Uterus (tissue), 2 donors: ENCODE results near the gene NHLH2.

Experiments
- POLR2A ChIP-seq, 2 donors: fragments of 450-650 bp; IDR thresholded peaks; one replicate each; pipeline ENCODE4 v1.6.1; 2016; ENCODE audit warnings: antibody characterized with exemption in 2 of 2, mild to moderate bottlenecking in 1 of 2, moderate library complexity in 1 of 2
- TF ChIP-seq, protein P1 (sequence below), 4 experiments: fragments of 200-600 bp in 2 of 4; fragments of 450-650 bp in 2 of 4; sonication (generic) in 2 of 4; IDR thresholded peaks; one replicate each; pipeline ENCODE4 v1.5.1; 2016 to 2019; ENCODE audit warnings: antibody characterized with exemption in 4 of 4, mild to moderate bottlenecking in 2 of 4, moderate library complexity in 1 of 4

DNA sequence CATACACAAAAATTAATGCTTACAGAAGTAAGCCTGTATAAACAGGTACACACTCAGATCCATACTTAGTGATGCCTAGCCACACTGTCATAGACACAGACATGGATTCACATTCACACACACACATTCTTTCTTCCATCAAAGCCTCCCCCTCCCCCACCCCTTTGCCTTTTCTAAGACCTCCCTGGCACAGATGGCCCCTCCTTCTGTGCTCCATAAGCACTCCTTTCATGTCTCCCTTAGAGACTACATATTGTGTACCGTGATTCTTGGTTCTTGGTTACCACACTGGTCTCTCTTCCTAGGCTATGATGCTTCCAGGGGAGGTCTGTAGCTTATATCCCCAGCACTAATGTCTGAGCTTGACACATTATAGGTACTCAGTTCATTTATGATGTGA, 2.0 kb upstream of the NHLH2 start:
- TF ChIP-seq, protein P1, sequence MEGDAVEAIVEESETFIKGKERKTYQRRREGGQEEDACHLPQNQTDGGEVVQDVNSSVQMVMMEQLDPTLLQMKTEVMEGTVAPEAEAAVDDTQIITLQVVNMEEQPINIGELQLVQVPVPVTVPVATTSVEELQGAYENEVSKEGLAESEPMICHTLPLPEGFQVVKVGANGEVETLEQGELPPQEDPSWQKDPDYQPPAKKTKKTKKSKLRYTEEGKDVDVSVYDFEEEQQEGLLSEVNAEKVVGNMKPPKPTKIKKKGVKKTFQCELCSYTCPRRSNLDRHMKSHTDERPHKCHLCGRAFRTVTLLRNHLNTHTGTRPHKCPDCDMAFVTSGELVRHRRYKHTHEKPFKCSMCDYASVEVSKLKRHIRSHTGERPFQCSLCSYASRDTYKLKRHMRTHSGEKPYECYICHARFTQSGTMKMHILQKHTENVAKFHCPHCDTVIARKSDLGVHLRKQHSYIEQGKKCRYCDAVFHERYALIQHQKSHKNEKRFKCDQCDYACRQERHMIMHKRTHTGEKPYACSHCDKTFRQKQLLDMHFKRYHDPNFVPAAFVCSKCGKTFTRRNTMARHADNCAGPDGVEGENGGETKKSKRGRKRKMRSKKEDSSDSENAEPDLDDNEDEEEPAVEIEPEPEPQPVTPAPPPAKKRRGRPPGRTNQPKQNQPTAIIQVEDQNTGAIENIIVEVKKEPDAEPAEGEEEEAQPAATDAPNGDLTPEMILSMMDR (IDR thresholded peaks at IDR 0.05), result no peak
- no peak for TF ChIP-seq POLR2A (IDR thresholded peaks at IDR 0.05)
